Neuronal stem cell (in vitro differentiated cells): ENCODE measurements around the gene HESX1.
A peak's percentile ranks its signal among the peaks of the same experiment; 100 is the strongest.

Experiments
- DNase-seq: peaks from one replicate; pipeline ENCODE4 v3.0.0-alpha.2; 2013; ENCODE audit warnings: low spot score
- H2AFZ ChIP-seq: one replicate; pipeline ENCODE4 v1.6.1; 2013; ENCODE audit warnings: mild to moderate bottlenecking, low read length, inconsistent platforms
- H2AK5ac ChIP-seq: 2 replicates; pipeline ENCODE4 v1.6.1; 2013; ENCODE audit warnings: low read depth, mild to moderate bottlenecking, inconsistent platforms, low read length, moderate library complexity, mixed read lengths
- H2BK120ac ChIP-seq: 2 replicates; pipeline ENCODE4 v1.6.1; 2013; ENCODE audit warnings: low read depth, mild to moderate bottlenecking, inconsistent platforms, low read length, moderate library complexity, mixed read lengths
- H2BK12ac ChIP-seq: one replicate; pipeline ENCODE4 v1.6.1; 2013; ENCODE audit warnings: low read length, inconsistent platforms
- H2BK15ac ChIP-seq: 2 replicates; pipeline ENCODE4 v1.6.1; 2013; ENCODE audit warnings: mild to moderate bottlenecking, low read length, inconsistent platforms, mixed read lengths
- H2BK5ac ChIP-seq: one replicate; pipeline ENCODE4 v1.6.1; 2013; ENCODE audit warnings: inconsistent platforms, mild to moderate bottlenecking, low read length, moderate library complexity
- H3K14ac ChIP-seq: one replicate; pipeline ENCODE4 v1.6.1; 2013; ENCODE audit warnings: low read length, inconsistent platforms
- H3K18ac ChIP-seq: 2 replicates; pipeline ENCODE4 v1.6.1; 2013; ENCODE audit warnings: low read length, inconsistent platforms
- H3K23ac ChIP-seq: 2 replicates; pipeline ENCODE4 v1.6.1; 2013; ENCODE audit warnings: low read depth, mild to moderate bottlenecking, mixed read lengths, low read length, inconsistent platforms; ENCODE audit not compliant: poor library complexity
- H3K27ac ChIP-seq: replicated peaks from 3 replicates; pipeline ENCODE4 v1.5.1; 2013; ENCODE audit warnings: low read length, inconsistent platforms
- H3K27me3 ChIP-seq, 3 experiments: 2 replicates each; pipeline ENCODE4 v1.6.1; 2013; ENCODE audit warnings: low read length in 3 of 3, mild to moderate bottlenecking in 2 of 3, inconsistent platforms in 1 of 3, low read depth in 1 of 3, mixed read lengths in 1 of 3, moderate library complexity in 1 of 3; ENCODE audit not compliant: control insufficient read depth in 3 of 3, insufficient read depth in 3 of 3
- H3K36me3 ChIP-seq, 2 donors: replicated peaks in 1 of 2; 2 replicates each; pipeline ENCODE4 v1.6.1; 2013; ENCODE audit warnings: low read length in 2 of 2; ENCODE audit not compliant: control insufficient read depth in 2 of 2, insufficient read depth in 2 of 2
- H3K4ac ChIP-seq: 2 replicates; pipeline ENCODE4 v1.6.1; 2013; ENCODE audit warnings: inconsistent platforms, mild to moderate bottlenecking, low read length, moderate library complexity
- H3K4me1 ChIP-seq, 2 donors: 1 replicate in 1 of 2; 2 replicates in 1 of 2; pipeline ENCODE4 v1.6.1; 2013; ENCODE audit warnings: low read length in 2 of 2, low read depth in 1 of 2; ENCODE audit not compliant: control insufficient read depth in 2 of 2, insufficient read depth in 1 of 2
- H3K4me2 ChIP-seq: one replicate; pipeline ENCODE4 v1.6.1; 2013; ENCODE audit warnings: mild to moderate bottlenecking, low read length, inconsistent platforms; ENCODE audit not compliant: insufficient read depth, poor library complexity, severe bottlenecking
- H3K4me3 ChIP-seq, 2 donors: 2 replicates each; pipeline ENCODE4 v1.5.1; 2013; ENCODE audit warnings: low read length in 2 of 2, mild to moderate bottlenecking in 2 of 2, inconsistent platforms in 1 of 2, moderate library complexity in 1 of 2
- H3K79me1 ChIP-seq: one replicate; pipeline ENCODE4 v1.6.1; 2013; ENCODE audit warnings: low read depth, mild to moderate bottlenecking, inconsistent platforms, low read length, moderate library complexity
- H3K9ac ChIP-seq: one replicate; pipeline ENCODE4 v1.6.1; 2013; ENCODE audit warnings: mild to moderate bottlenecking, low read depth, low read length, inconsistent platforms; ENCODE audit not compliant: poor library complexity
- H3K9me3 ChIP-seq, 2 donors: replicated peaks in 1 of 2; 2 replicates each; pipeline versions ENCODE3 to v1.6.1; 2013; ENCODE audit warnings: low read length in 2 of 2, mild to moderate bottlenecking in 2 of 2, inconsistent platforms in 1 of 2, low read depth in 1 of 2, mixed read lengths in 1 of 2, moderate library complexity in 1 of 2; ENCODE audit not compliant: control insufficient read depth in 2 of 2, insufficient read depth in 1 of 2
- H4K8ac ChIP-seq: one replicate; pipeline ENCODE4 v1.6.1; 2013; ENCODE audit warnings: low read depth, mild to moderate bottlenecking, inconsistent platforms, low read length, moderate library complexity
- H4K91ac ChIP-seq: one replicate; pipeline ENCODE4 v1.6.1; 2013; ENCODE audit warnings: low read length, low read depth, mild to moderate bottlenecking, inconsistent platforms; ENCODE audit not compliant: poor library complexity
- WGBS, 2 donors: extraction: QIAGEN DNeasy Blood & Tissue Kit; methylation state at CpG; one replicate each; pipeline ENCODE4 v1.1.7; 2013; ENCODE audit warnings: missing lambda C conversion rate in 2 of 2, mixed read lengths in 1 of 2; ENCODE audit not compliant: insufficient read length in 2 of 2, insufficient replicate concordance in 1 of 2; ENCODE audit errors: extremely low coverage in 2 of 2; 5-methylcytosine and 5-hydroxymethylcytosine counted together

Gene HESX1

DNA sequence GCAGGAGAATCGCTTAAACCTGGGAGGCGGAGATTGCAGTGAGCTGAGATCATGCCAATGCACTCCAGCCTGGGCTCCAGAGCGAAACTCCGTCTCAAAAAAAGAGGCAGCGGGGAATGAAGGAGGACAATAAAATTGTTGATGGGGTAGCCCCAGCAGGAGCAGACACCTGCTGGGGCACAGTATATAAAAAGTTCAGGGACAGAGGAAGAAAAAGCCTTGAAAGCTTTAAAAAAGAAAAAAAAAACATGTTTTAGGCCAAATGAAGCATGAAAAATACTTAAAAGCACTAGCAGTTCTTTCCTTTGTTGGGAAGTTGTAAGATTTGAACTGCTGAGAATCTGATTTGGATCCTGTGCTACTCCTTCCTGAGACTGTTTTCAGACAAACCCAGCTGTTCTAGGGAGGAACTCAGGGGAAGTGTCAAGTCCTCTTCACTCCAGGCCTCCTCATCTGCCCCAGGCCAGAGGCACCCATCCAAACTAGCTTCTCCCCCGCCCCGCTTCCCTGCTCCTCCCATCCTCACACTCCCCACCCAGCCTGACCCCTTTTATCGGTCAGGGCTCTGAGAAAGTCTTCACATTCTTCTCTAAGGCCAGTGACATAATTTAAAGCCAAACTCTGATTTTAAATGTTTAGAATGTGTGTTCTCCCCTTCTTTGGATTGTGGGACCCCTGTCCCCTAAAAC, 39.6 kb downstream of the HESX1 start:
- H3K27ac ChIP-seq: peak overlapping the region; percentile 50
- no peaks in the 10 kb centered on the region for H3K27me3 ChIP-seq
- H3K9me3 ChIP-seq: no peaks in the 10 kb centered on the region
- H3K4ac ChIP-seq: no peak overlapping the region
- H3K14ac ChIP-seq: no peak overlapping the region
- no peak overlapping the region for H2AFZ ChIP-seq
- H3K4me3 ChIP-seq: no peak overlapping the region
- peak overlapping the region; percentile 65 for H3K18ac ChIP-seq
- H3K4me1 ChIP-seq: peaks cover 44 to 50% of the 10 kb centered on the region in 2 donors
- no peaks in the 10 kb centered on the region for H3K36me3 ChIP-seq
- H2BK5ac ChIP-seq: no peak overlapping the region
- no peak overlapping the region for H4K91ac ChIP-seq
- H2BK12ac ChIP-seq: no peak overlapping the region
- no peak overlapping the region for H3K4me2 ChIP-seq
- no peak overlapping the region for H2BK15ac ChIP-seq
- H2AK5ac ChIP-seq: no peak overlapping the region
- WGBS, 2 donors: no CpG with 5 or more reads among the region's 8 CpGs
- H2BK120ac ChIP-seq: no peak overlapping the region
- H3K23ac ChIP-seq: no peak overlapping the region
- peaks cover 11% of the 10 kb centered on the region for H3K79me1 ChIP-seq
- no peak overlapping the region for H3K9ac ChIP-seq
- H4K8ac ChIP-seq: no peak overlapping the region
- no peak for DNase-seq

- no CpG with 5 or more reads among the region's 8 CpGs for WGBS, 2 donors
- Histone ChIP-seq H3K18ac (peak overlapping the region; percentile 33), H3K4me1 (peaks cover 50 to 51% of the 10 kb centered on the region in 2 donors), H2BK15ac (no peak overlapping the region), H3K23ac (no peak overlapping the region), H2AK5ac (peak overlapping the region; percentile 72), H3K27me3 (no peaks in the 10 kb centered on the region), H2BK120ac (no peak overlapping the region), H2AFZ (no peak overlapping the region), H4K8ac (no peak overlapping the region), H3K9me3 (no peaks in the 10 kb centered on the region), H3K9ac (no peak overlapping the region), H2BK12ac (no peak overlapping the region), H3K4me3 (no peak overlapping the region), H4K91ac (no peak overlapping the region), H3K36me3 (no peaks in the 10 kb centered on the region), H2BK5ac (no peak overlapping the region), H3K4ac (no peak overlapping the region), H3K79me1 (peaks cover 5% of the 10 kb centered on the region), H3K4me2 (no peak overlapping the region), H3K14ac (no peak overlapping the region), H3K27ac (peak overlapping the region; percentile 46)
- no peak for DNase-seq
Observed at GRCh38 chr3:57158813-57159738, 40.7 kb downstream of the HESX1 start.

- H4K8ac ChIP-seq: no peak overlapping the region
- no peak overlapping the region for H3K27ac ChIP-seq
- H3K4me2 ChIP-seq: no peak overlapping the region
- WGBS, 2 donors: no CpG with 5 or more reads among the region's 3 CpGs
- H2BK15ac ChIP-seq: no peak overlapping the region
- no peak overlapping the region for H2BK5ac ChIP-seq
- H3K18ac ChIP-seq: no peak overlapping the region
- DNase-seq: no peak
- no peak overlapping the region for H2AFZ ChIP-seq
- H3K23ac ChIP-seq: no peak overlapping the region
- H3K79me1 ChIP-seq: peaks cover 2% of the 10 kb centered on the region
- no peaks in the 10 kb centered on the region for H3K9me3 ChIP-seq
- no peaks in the 10 kb centered on the region for H3K27me3 ChIP-seq
- H2AK5ac ChIP-seq: no peak overlapping the region
- peaks cover 46 to 49% of the 10 kb centered on the region in 2 donors for H3K4me1 ChIP-seq
- H3K14ac ChIP-seq: no peak overlapping the region
- H3K4ac ChIP-seq: no peak overlapping the region
- no peak overlapping the region for H4K91ac ChIP-seq
- no peaks in the 10 kb centered on the region for H3K36me3 ChIP-seq
- H2BK12ac ChIP-seq: no peak overlapping the region
- H2BK120ac ChIP-seq: no peak overlapping the region
- H3K4me3 ChIP-seq: no peak overlapping the region
- no peak overlapping the region for H3K9ac ChIP-seq
Observed at GRCh38 chr3:57158325-57158724, 41.5 kb downstream of the HESX1 start.

DNA sequence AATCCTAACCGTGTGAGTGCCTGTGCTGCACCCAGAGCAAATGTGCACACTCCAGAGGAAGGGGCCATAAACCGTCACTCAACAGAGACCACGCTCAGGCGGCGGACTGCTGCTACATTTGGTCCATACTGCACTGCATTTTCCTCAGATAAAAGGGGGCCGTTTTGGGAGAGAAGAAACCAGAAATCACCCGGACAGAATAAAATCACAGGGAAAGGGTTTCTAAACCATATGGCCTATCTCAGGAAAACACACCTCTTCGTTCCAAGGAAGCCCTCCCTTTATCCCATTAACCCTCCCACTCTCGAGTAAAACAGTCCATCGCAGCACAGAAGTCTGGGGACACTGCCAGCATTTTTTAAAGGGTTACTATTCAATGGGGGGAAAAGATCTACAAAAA, 42.2 kb downstream of the HESX1 start:
- Histone ChIP-seq H3K79me1 (no peaks in the 10 kb centered on the region), H3K23ac (no peak overlapping the region), H3K9me3 (no peaks in the 10 kb centered on the region), H2BK5ac (no peak overlapping the region), H3K9ac (no peak overlapping the region), H2AK5ac (no peak overlapping the region), H4K91ac (no peak overlapping the region), H2BK120ac (no peak overlapping the region), H2BK12ac (no peak overlapping the region), H3K36me3 (no peaks in the 10 kb centered on the region), H4K8ac (no peak overlapping the region), H3K4me2 (no peak overlapping the region), H2AFZ (no peak overlapping the region), H3K14ac (no peak overlapping the region), H3K4me1 (peaks cover 38 to 52% of the 10 kb centered on the region in 2 donors), H3K18ac (peak overlapping the region; percentile 40), H3K27me3 (no peaks in the 10 kb centered on the region), H3K27ac (no peak overlapping the region), H3K4me3 (no peak overlapping the region), H3K4ac (no peak overlapping the region), H2BK15ac (no peak overlapping the region)
- no peak for DNase-seq
- no CpG with 5 or more reads among the region's 10 CpGs for WGBS, 2 donors
